Large intestine (tissue), 3 donors: ENCODE data around the gene PHKG2. TPM values are rescaled to one million over a fixed set of nuclear protein-coding genes. Genes with fewer than 3 reads are reported as not detected.

ENCODE experiments used
- DNase-seq, 2 donors: peaks; one replicate each; pipeline versions ENCODE4 v3.0.0 to v3.0.0-alpha.2; 2013
- H3K27ac ChIP-seq: one replicate; pipeline ENCODE4 v1.5.1; 2013; ENCODE audit warnings: low read length
- H3K27me3 ChIP-seq: 2 replicates; pipeline ENCODE4 v1.6.1; 2013; ENCODE audit warnings: low read length; ENCODE audit not compliant: control insufficient read depth, insufficient read depth
- H3K36me3 ChIP-seq: 2 replicates; pipeline ENCODE4 v1.6.1; 2013; ENCODE audit warnings: low read length; ENCODE audit not compliant: control insufficient read depth, insufficient read depth
- H3K4me1 ChIP-seq: one replicate; pipeline ENCODE4 v1.6.1; 2013; ENCODE audit warnings: low read length; ENCODE audit not compliant: control insufficient read depth, insufficient read depth
- H3K4me3 ChIP-seq: one replicate; pipeline ENCODE4 v1.5.1; 2013; ENCODE audit warnings: low read length
- H3K9me3 ChIP-seq: one replicate; pipeline ENCODE4 v1.6.1; 2013; ENCODE audit warnings: mild to moderate bottlenecking, low read depth, low read length, moderate library complexity; ENCODE audit not compliant: control insufficient read depth
- WGBS: methylation state at CpG from one replicate; pipeline ENCODE4 v1.1.5; 2013; ENCODE audit warnings: low lambda C conversion rate; ENCODE audit not compliant: insufficient coverage; 5-methylcytosine and 5-hydroxymethylcytosine counted together
- polyA plus RNA-seq: library from polyadenylated mRNA; unstranded; fragments of 120-200 nt; gene quantifications from one replicate; pipeline ENCODE4 v1.2.1, GENCODE V29; 2013

The PHKG2 gene
- polyA plus RNA-seq, 1 donor: 38.2 TPM

GRCh38 chr16:30743716-30744115, 4.5 kb upstream of the PHKG2 start:
- Histone ChIP-seq H3K27ac (no peak overlapping the region), H3K4me1 (peaks cover 16% of the 10 kb centered on the region), H3K36me3 (peaks cover 52% of the 10 kb centered on the region), H3K27me3 (no peaks in the 10 kb centered on the region), H3K4me3 (no peak overlapping the region), H3K9me3 (no peaks in the 10 kb centered on the region)
- no CpG with 5 or more reads among the region's 11 CpGs for WGBS
- no peak for DNase-seq

- peaks cover 48% of the 10 kb centered on the region for H3K36me3 ChIP-seq
- H3K27ac ChIP-seq: no peak overlapping the region
- H3K27me3 ChIP-seq: no peaks in the 10 kb centered on the region
- DNase-seq: no peak
- no peak overlapping the region for H3K4me3 ChIP-seq
- peaks cover 16% of the 10 kb centered on the region for H3K4me1 ChIP-seq
- no peaks in the 10 kb centered on the region for H3K9me3 ChIP-seq
- WGBS: 60% methylated on average over 1 of the region's 2 CpGs
Observed at GRCh38 chr16:30744183-30744582, 4.0 kb upstream of the PHKG2 start.

- no peak for DNase-seq
- H3K9me3 ChIP-seq: no peaks in the 10 kb centered on the region
- H3K27ac ChIP-seq: no peak overlapping the region
Observed at GRCh38 chr16:30745082-30745481, 3.1 kb upstream of the PHKG2 start.

GRCh38 chr16:30746638-30747175, 1.5 kb upstream of the PHKG2 start:
- no CpG with 5 or more reads among the region's 9 CpGs for WGBS
- Histone ChIP-seq H3K4me3 (no peak overlapping the region), H3K36me3 (peaks cover 40% of the 10 kb centered on the region), H3K27me3 (no peaks in the 10 kb centered on the region), H3K4me1 (peaks cover 5% of the 10 kb centered on the region), H3K27ac (no peak overlapping the region), H3K9me3 (no peaks in the 10 kb centered on the region)
- no peak for DNase-seq

More at GRCh38 chr16:30745082-30745481, 3.1 kb upstream of the PHKG2 start:
- Histone ChIP-seq H3K4me1 (peaks cover 14% of the 10 kb centered on the region), H3K4me3 (no peak overlapping the region), H3K27me3 (no peaks in the 10 kb centered on the region), H3K36me3 (peaks cover 39% of the 10 kb centered on the region)
- WGBS: no CpG with 5 or more reads among the region's 2 CpGs

- H3K9me3 ChIP-seq: no peaks in the 10 kb centered on the region
- peaks cover 5% of the 10 kb centered on the region for H3K4me1 ChIP-seq
- WGBS: 33% methylated on average over 1 of the region's 3 CpGs
- DNase-seq: peak in 1 of 2 donors; percentile 12
- peak overlapping the region; percentile 67 for H3K4me3 ChIP-seq
- H3K27ac ChIP-seq: peak overlapping the region; percentile 53
- H3K36me3 ChIP-seq: peaks cover 35% of the 10 kb centered on the region
- H3K27me3 ChIP-seq: no peaks in the 10 kb centered on the region
Observed at GRCh38 chr16:30747331-30747730, 894 bp upstream of the PHKG2 start.

- no peak overlapping the region for H3K27ac ChIP-seq
- peaks cover 36% of the 10 kb centered on the region for H3K36me3 ChIP-seq
- H3K4me1 ChIP-seq: peaks cover 5% of the 10 kb centered on the region
- peak in 1 of 2 donors; percentile 36 for DNase-seq
- H3K9me3 ChIP-seq: no peaks in the 10 kb centered on the region
- no CpG with 5 or more reads among the region's 36 CpGs for WGBS
- H3K4me3 ChIP-seq: peak overlapping the region; percentile 67
- no peaks in the 10 kb centered on the region for H3K27me3 ChIP-seq
Observed at GRCh38 chr16:30748634-30749445, 615 bp downstream of the PHKG2 start.

GRCh38 chr16:30750201-30750600, 2.0 kb downstream of the PHKG2 start:
- no peak overlapping the region for H3K27ac ChIP-seq

GRCh38 chr16:30750876-30751465, 2.7 kb downstream of the PHKG2 start:
- WGBS: no CpG with 5 or more reads among the region's 20 CpGs
- no peak for DNase-seq

More at GRCh38 chr16:30750201-30750600, 2.0 kb downstream of the PHKG2 start:
- DNase-seq: no peak
- Histone ChIP-seq H3K27me3 (no peaks in the 10 kb centered on the region), H3K4me3 (no peak overlapping the region), H3K4me1 (peaks cover 5% of the 10 kb centered on the region), H3K36me3 (peaks cover 38% of the 10 kb centered on the region), H3K9me3 (no peaks in the 10 kb centered on the region)
- WGBS: 100% methylated on average over 1 of the region's 4 CpGs

GRCh38 chr16:30753596-30753995, 5.4 kb downstream of the PHKG2 start:
- Histone ChIP-seq H3K27ac (no peak overlapping the region), H3K36me3 (peaks cover 59% of the 10 kb centered on the region)
- no CpG with 5 or more reads among the region's 4 CpGs for WGBS

More at GRCh38 chr16:30750876-30751465, 2.7 kb downstream of the PHKG2 start:
- no peaks in the 10 kb centered on the region for H3K9me3 ChIP-seq
- H3K27ac ChIP-seq: no peak overlapping the region
- peaks cover 40% of the 10 kb centered on the region for H3K36me3 ChIP-seq
- H3K4me1 ChIP-seq: peaks cover 5% of the 10 kb centered on the region
- H3K27me3 ChIP-seq: no peaks in the 10 kb centered on the region
- H3K4me3 ChIP-seq: no peak overlapping the region

GRCh38 chr16:30755955-30756780, 7.9 kb downstream of the PHKG2 start:
- WGBS: no CpG with 5 or more reads among the region's 20 CpGs
- Histone ChIP-seq H3K36me3 (peaks cover 59% of the 10 kb centered on the region), H3K4me1 (peaks cover 4% of the 10 kb centered on the region), H3K4me3 (no peak overlapping the region), H3K27ac (no peak overlapping the region), H3K27me3 (no peaks in the 10 kb centered on the region), H3K9me3 (no peaks in the 10 kb centered on the region)
- no peak for DNase-seq

More at GRCh38 chr16:30753596-30753995, 5.4 kb downstream of the PHKG2 start:
- Histone ChIP-seq H3K4me1 (no peaks in the 10 kb centered on the region), H3K9me3 (no peaks in the 10 kb centered on the region), H3K4me3 (no peak overlapping the region), H3K27me3 (no peaks in the 10 kb centered on the region)
- no peak for DNase-seq
